ENCODE data around the gene FLNB. TPM values are rescaled to one million over a fixed set of nuclear protein-coding genes. Genes with fewer than 3 reads are reported as not detected.

FLNB gene
- total RNA-seq, 1 experiment from 2014 or later, result 41.2 TPM

GRCh38 chr3:58042947-58043707 lies 34.9 kb downstream of the FLNB start:
- intact Hi-C loops (cut with micrococcal nuclease; ENCODE audit: unreplicated experiment), result no loop called here
- CTCF ChIA-PET, result no interaction called here
- TF ChIP-seq EZH2 (IDR thresholded peaks at IDR 0.05; ENCODE audit: borderline replicate concordance, low read depth, low read length, poor library complexity, severe bottlenecking), result no peak
- TF ChIP-seq CTCF (conservative IDR thresholded peaks at IDR 0.05; ENCODE audit: low read depth, low read length), result no peak
- Histone ChIP-seq H3K4me1 (ENCODE audit: insufficient read depth, low read length, poor library complexity, severe bottlenecking) (no peaks in the 10 kb centered on the region), H3K27ac (ENCODE audit: low read depth, low read length, poor library complexity, severe bottlenecking) (no peak overlapping the region), H3K9me3 (ENCODE audit: low read depth, low read length, poor library complexity, severe bottlenecking) (no peaks in the 10 kb centered on the region), H3K36me3 (ENCODE audit: insufficient read depth, low read length, poor library complexity, severe bottlenecking) (no peaks in the 10 kb centered on the region), H3K27me3 (replicated peaks; ENCODE audit: insufficient read depth, low read depth, low read length, poor library complexity) (no peaks in the 10 kb centered on the region), H3K4me3 (ENCODE audit: low read depth, low read length, poor library complexity, severe bottlenecking) (no peak overlapping the region)
- BruUV-seq (replicated peaks), result no TSS peak
- POLR2A ChIA-PET (ENCODE audit: low non-redundant PET), result interaction anchor here (0.6 kb wide), 1 partner anchor 1207 kb away, joined by 12 read pairs; no protein-coding TSS in a partner anchor
- no peak for DNase-seq (ENCODE audit: low spot score)

- peaks cover 3% of the 10 kb centered on the region for H3K4me1 ChIP-seq (ENCODE audit: insufficient read depth, low read length, poor library complexity, severe bottlenecking)
- H3K9me3 ChIP-seq (ENCODE audit: low read depth, low read length, poor library complexity, severe bottlenecking), result no peaks in the 10 kb centered on the region
- no peak overlapping the region for H3K27ac ChIP-seq (ENCODE audit: low read depth, low read length, poor library complexity, severe bottlenecking)
- CTCF ChIA-PET, result no interaction called here
- no peak overlapping the region for H3K4me3 ChIP-seq (ENCODE audit: low read depth, low read length, poor library complexity, severe bottlenecking)
- H3K27me3 ChIP-seq (replicated peaks; ENCODE audit: insufficient read depth, low read depth, low read length, poor library complexity), result no peaks in the 10 kb centered on the region
- no peak for TF ChIP-seq EZH2 (IDR thresholded peaks at IDR 0.05; ENCODE audit: borderline replicate concordance, low read depth, low read length, poor library complexity, severe bottlenecking)
- no peak for TF ChIP-seq CTCF (conservative IDR thresholded peaks at IDR 0.05; ENCODE audit: low read depth, low read length)
- intact Hi-C loops (cut with micrococcal nuclease; ENCODE audit: unreplicated experiment), result no loop called here
- no peaks in the 10 kb centered on the region for H3K36me3 ChIP-seq (ENCODE audit: insufficient read depth, low read length, poor library complexity, severe bottlenecking)
- POLR2A ChIA-PET (ENCODE audit: low non-redundant PET), result no interaction called here
- BruUV-seq (replicated peaks), result no TSS peak
- no peak for DNase-seq (ENCODE audit: low spot score)
Observed at GRCh38 chr3:58043933-58044332, 35.7 kb downstream of the FLNB start.

GRCh38 chr3:58044691-58045483 lies 36.7 kb downstream of the FLNB start:
- Histone ChIP-seq H3K9me3 (ENCODE audit: low read depth, low read length, poor library complexity, severe bottlenecking) (no peaks in the 10 kb centered on the region), H3K4me1 (ENCODE audit: insufficient read depth, low read length, poor library complexity, severe bottlenecking) (peaks cover 12% of the 10 kb centered on the region), H3K4me3 (ENCODE audit: low read depth, low read length, poor library complexity, severe bottlenecking) (no peak overlapping the region), H3K36me3 (ENCODE audit: insufficient read depth, low read length, poor library complexity, severe bottlenecking) (no peaks in the 10 kb centered on the region), H3K27ac (ENCODE audit: low read depth, low read length, poor library complexity, severe bottlenecking) (no peak overlapping the region), H3K27me3 (replicated peaks; ENCODE audit: insufficient read depth, low read depth, low read length, poor library complexity) (no peaks in the 10 kb centered on the region)
- no TSS peak for BruUV-seq (replicated peaks)
- DNase-seq (ENCODE audit: low spot score), result no peak
- no peak for TF ChIP-seq EZH2 (IDR thresholded peaks at IDR 0.05; ENCODE audit: borderline replicate concordance, low read depth, low read length, poor library complexity, severe bottlenecking)
- TF ChIP-seq CTCF (conservative IDR thresholded peaks at IDR 0.05; ENCODE audit: low read depth, low read length), result no peak
- ChIA-PET CTCF (no interaction called here), POLR2A (ENCODE audit: low non-redundant PET) (no interaction called here)
- intact Hi-C loops (cut with micrococcal nuclease; ENCODE audit: unreplicated experiment), result no loop called here

Data from A673 (cell line).